Measurements from ENCODE around the gene ITGA1. TPM values are rescaled to one million over a fixed set of nuclear protein-coding genes. Genes with fewer than 3 reads are reported as not detected.

Gene ITGA1
- total and polyA plus RNA-seq, 2 of the 13 experiments (the other 11 are each of a cell fraction or from before 2014, with no cell fraction given) = 23.1 to 28.6 TPM

GRCh38 chr5:52995914-52996313, 208.2 kb downstream of the ITGA1 start:
- 98% methylated on average over 1 of the region's 1 CpG for WGBS (ENCODE audit: low lambda C conversion rate)
- Histone ChIP-seq H3K9ac (ENCODE audit: insufficient read depth, low read depth, low read length) (peak overlapping the region; percentile 69), H4K20me1 (ENCODE audit: insufficient read depth, low read length) (peaks cover 5% of the 10 kb centered on the region; the same call in 1 of the 2 replicates), H3K4me1 (ENCODE audit: insufficient read depth, low read length) (peaks cover 98% of the 10 kb centered on the region), H3K27ac (ENCODE audit: extremely low read length, insufficient read depth, low read length) (peak overlapping the region; percentile 82), H3K79me2 (ENCODE audit: insufficient read depth, low read length) (peaks cover 97% of the 10 kb centered on the region), H3K4me3 (replicated peaks in 1 of 3; ENCODE audit: insufficient read depth in 1 of 3, low read depth in 2 of 3, low read length in 3 of 3) (peak overlapping the region; percentile 25 to 47 (median 34); a peak in 4 of 6 replicates), H3K27me3 (ENCODE audit: control insufficient read depth in 1 of 2, insufficient read depth in 2 of 2, low read length in 2 of 2) (no peaks in the 10 kb centered on the region), H3K36me3 (replicated peaks in 1 of 2; ENCODE audit: control insufficient read depth in 1 of 2, insufficient read depth in 2 of 2, low read length in 2 of 2) (peaks cover 0 to 36% of the 10 kb centered on the region in 2 experiments; a peak in 4 of 5 replicates), H3K9me3 (ENCODE audit: low read length) (no peaks in the 10 kb centered on the region), H3K4me2 (ENCODE audit: low read depth, low read length) (peak overlapping the region; percentile 80), H2AFZ (ENCODE audit: low read length) (no peak overlapping the region)
- no peak for ATAC-seq
- ChIA-PET POLR2A (interaction anchor here (2.0 kb wide), 1 partner anchor 14 kb away, joined by 5 read pairs; no protein-coding TSS in a partner anchor), CTCF (ENCODE audit: low intra/inter-chr PET ratio, low total read pairs) (no interaction called here)
- no peak for DNase-seq (ENCODE audit: low spot score)
- in situ Hi-C loops (cut with HindIII; ENCODE audit: extremely low pct_ligation_motif_present, low pct_unique_long_range_greater_than_20kb) (no loop called here), intact Hi-C loops (cut with micrococcal nuclease; ENCODE audit: unreplicated experiment) (loop anchor here (2.0 kb wide), 1 partner anchor 35 kb away; no protein-coding TSS in a partner anchor)
- no peak for FAIRE-seq
- TF ChIP-seq NPAS2 (CRISPR knock-in tag; IDR thresholded peaks at IDR 0.05; ENCODE audit: borderline replicate concordance) (no peak), ZNF616 (CRISPR knock-in tag; IDR thresholded peaks at IDR 0.05; ENCODE audit: low read depth) (no peak), SSRP1 (CRISPR knock-in tag; IDR thresholded peaks at IDR 0.05) (no peak), PHF21A (CRISPR knock-in tag; IDR thresholded peaks at IDR 0.05) (no peak), RBFOX2 (IDR thresholded peaks at IDR 0.05; ENCODE audit: low read depth, low read length) (no peak), E2F2 (CRISPR knock-in tag; IDR thresholded peaks at IDR 0.05; ENCODE audit: borderline replicate concordance) (no peak)
- BruUV-seq (replicated peaks) = no TSS peak

- no peak for DNase-seq (ENCODE audit: low spot score)
- H3K4me1 ChIP-seq (ENCODE audit: insufficient read depth, low read length) = peaks cover 100% of the 10 kb centered on the region
- peak overlapping the region; percentile 69 for H3K9ac ChIP-seq (ENCODE audit: insufficient read depth, low read depth, low read length)
- no peak for FAIRE-seq
- H3K79me2 ChIP-seq (ENCODE audit: insufficient read depth, low read length) = peaks cover 97% of the 10 kb centered on the region
- peak overlapping the region; percentile 82 for H3K27ac ChIP-seq (ENCODE audit: extremely low read length, insufficient read depth, low read length)
- H2AFZ ChIP-seq (ENCODE audit: low read length) = no peak overlapping the region
- 37% methylated on average over 1 of the region's 1 CpG for WGBS (ENCODE audit: low lambda C conversion rate)
- CTCF ChIA-PET (ENCODE audit: low intra/inter-chr PET ratio, low total read pairs) = no interaction called here
- H3K27me3 ChIP-seq (ENCODE audit: control insufficient read depth in 1 of 2, insufficient read depth in 2 of 2, low read length in 2 of 2) = no peaks in the 10 kb centered on the region
- ATAC-seq = peak; percentile 5; the same call in 2 of the 3 replicates
- H3K4me2 ChIP-seq (ENCODE audit: low read depth, low read length) = peak overlapping the region; percentile 80
- no TSS peak for BruUV-seq (replicated peaks)
- TF ChIP-seq HDAC6 (IDR thresholded peaks at IDR 0.05; ENCODE audit: low read depth, low read length) = 0 out of 2 replicates have a peak, but pooled peaks have one; percentile 53
- TF ChIP-seq GPBP1L1 (CRISPR knock-in tag; IDR thresholded peaks at IDR 0.05) = no peak
- no peak for TF ChIP-seq HMGXB3 (CRISPR knock-in tag; IDR thresholded peaks at IDR 0.05; ENCODE audit: borderline replicate concordance)
- TF ChIP-seq FOXM1 (CRISPR knock-in tag; IDR thresholded peaks at IDR 0.05) = no peak
- H4K20me1 ChIP-seq (ENCODE audit: insufficient read depth, low read length) = peaks cover 5% of the 10 kb centered on the region; the same call in 1 of the 2 replicates
- peak overlapping the region; percentile 12 to 47 (median 25); a peak in 3 of 6 replicates for H3K4me3 ChIP-seq (replicated peaks in 1 of 3; ENCODE audit: insufficient read depth in 1 of 3, low read depth in 2 of 3, low read length in 3 of 3)
- intact Hi-C loops (cut with micrococcal nuclease; ENCODE audit: unreplicated experiment) (loop anchor here (2.0 kb wide), 1 partner anchor 34 kb away; no protein-coding TSS in a partner anchor), in situ Hi-C loops (cut with HindIII; ENCODE audit: extremely low pct_ligation_motif_present, low pct_unique_long_range_greater_than_20kb) (no loop called here)
- peaks cover 0 to 36% of the 10 kb centered on the region in 2 experiments; a peak in 4 of 5 replicates for H3K36me3 ChIP-seq (replicated peaks in 1 of 2; ENCODE audit: control insufficient read depth in 1 of 2, insufficient read depth in 2 of 2, low read length in 2 of 2)
- POLR2A ChIA-PET = interaction anchor here (0.9 to 2.5 kb wide), 7 partner anchors 8 to 113 kb away, joined by 3 to 14 read pairs (median 4); partner anchors contain the start of genes ITGA2 and MOCS2
- no peaks in the 10 kb centered on the region for H3K9me3 ChIP-seq (ENCODE audit: low read length)
Observed at GRCh38 chr5:52996979-52997378, 209.3 kb downstream of the ITGA1 start.

Measured in HepG2 (cell line).